Testis (tissue), 3 donors: Measurements from ENCODE around the gene ATF5. TPM values are rescaled to one million over a fixed set of nuclear protein-coding genes. Genes with fewer than 3 reads are reported as not detected.

Source experiments
- DNase-seq: peaks from one replicate; pipeline ENCODE4 v3.0.0-alpha.2; 2019
- H3K27ac ChIP-seq, 2 donors: fragments of 200-600 bp; sonication (generic); one replicate each; pipeline ENCODE4 v1.5.1; 2019
- H3K27me3 ChIP-seq: fragments of 200-600 bp; sonication (generic); one replicate; pipeline ENCODE4 v1.5.1; 2019
- H3K36me3 ChIP-seq: fragments of 200-600 bp; sonication (generic); one replicate; pipeline ENCODE4 v1.5.1; 2017; ENCODE audit warnings: low read depth; ENCODE audit errors: missing control alignments
- H3K4me1 ChIP-seq: fragments of 200-600 bp; sonication (generic); one replicate; pipeline ENCODE4 v1.5.1; 2019
- H3K4me3 ChIP-seq, 2 donors: fragments of 200-600 bp; sonication (generic); one replicate each; pipeline ENCODE4 v1.5.1; 2017 to 2019
- H3K9me3 ChIP-seq: fragments of 200-600 bp; sonication (generic); one replicate; pipeline ENCODE4 v1.5.1; 2017
- POLR2A ChIP-seq: fragments of 450-650 bp; IDR thresholded peaks from one replicate; pipeline ENCODE4 v1.6.1; 2017; ENCODE audit warnings: antibody characterized with exemption, mild to moderate bottlenecking, moderate library complexity
- WGBS, 2 donors: methylation state at CpG; one replicate each; pipeline ENCODE4 v1.1.5; 2018; 5-methylcytosine and 5-hydroxymethylcytosine counted together
- intact Hi-C: fragments of 100-400 bp; cut with DNase I; formaldehyde crosslinking; loops from one replicate; pipeline ENCODE4 v1.15.1; 2023; ENCODE audit warnings: low total_unique reads
- polyA plus RNA-seq: library from polyadenylated mRNA; stranded (reverse); fragments of 350-450 nt; fragmentation: Illumina TruSeq; extraction: RNeasy Lipid Tissue Mini Kit (QIAGEN cat#74804); gene quantifications from one replicate; pipeline ENCODE4 v1.2.3, GENCODE V29; 2014; ENCODE audit warnings: low read depth, low replicate concordance; ENCODE audit not compliant: insufficient read depth
- total RNA-seq, 2 donors: library from RNA; depleted of rRNA; stranded (reverse); fragments of >200 nt; gene quantifications; one replicate each; pipeline ENCODE4 v1.2.3, GENCODE V29; 2016
- TF ChIP-seq, protein P1 (sequence below), 3 experiments: fragments of 450-650 bp in 2 of 3; fragments of 200-600 bp in 1 of 3; sonication (generic) in 1 of 3; IDR thresholded peaks; one replicate each; pipeline ENCODE4 v1.5.1; 2016 to 2019; ENCODE audit warnings: antibody characterized with exemption in 3 of 3, mild to moderate bottlenecking in 2 of 3, moderate library complexity in 1 of 3

Gene ATF5
- total and polyA plus RNA-seq, 3 donors from 2014 or later: 31.3 to 64.5 (median 38.5) TPM

DNA sequence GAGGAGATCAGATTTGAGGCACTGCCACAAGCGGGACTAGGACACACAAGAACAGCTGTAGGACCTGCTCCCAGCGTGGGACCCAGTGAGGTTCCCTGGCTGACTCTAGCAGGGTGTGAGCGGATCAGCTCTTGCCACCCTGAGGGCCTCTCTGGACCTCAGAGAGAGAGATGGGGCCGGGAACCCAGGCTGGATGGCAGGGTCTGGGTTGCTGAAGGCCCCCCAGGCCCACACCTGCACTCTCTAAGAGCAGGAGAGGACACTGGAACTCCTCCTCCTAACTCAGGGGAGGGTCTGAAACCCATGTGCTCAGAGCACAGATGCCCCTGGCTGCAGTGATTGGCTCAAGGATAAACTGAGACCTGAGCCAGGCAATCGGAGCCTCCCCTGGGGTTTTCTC, 18.8 kb upstream of the ATF5 start:
- H3K4me3 ChIP-seq: no peak overlapping the region
- no peaks in the 10 kb centered on the region for H3K9me3 ChIP-seq
- intact Hi-C loops: no loop called here
- whole genome bisulfite sequencing, 2 donors: 80 to 90% methylated on average over 2 to 5 of the region's 5 CpGs
- no peak overlapping the region for H3K27ac ChIP-seq
- no peak for DNase-seq
- H3K36me3 ChIP-seq: no peaks in the 10 kb centered on the region
- TF ChIP-seq POLR2A: no peak
- TF ChIP-seq, protein P1, sequence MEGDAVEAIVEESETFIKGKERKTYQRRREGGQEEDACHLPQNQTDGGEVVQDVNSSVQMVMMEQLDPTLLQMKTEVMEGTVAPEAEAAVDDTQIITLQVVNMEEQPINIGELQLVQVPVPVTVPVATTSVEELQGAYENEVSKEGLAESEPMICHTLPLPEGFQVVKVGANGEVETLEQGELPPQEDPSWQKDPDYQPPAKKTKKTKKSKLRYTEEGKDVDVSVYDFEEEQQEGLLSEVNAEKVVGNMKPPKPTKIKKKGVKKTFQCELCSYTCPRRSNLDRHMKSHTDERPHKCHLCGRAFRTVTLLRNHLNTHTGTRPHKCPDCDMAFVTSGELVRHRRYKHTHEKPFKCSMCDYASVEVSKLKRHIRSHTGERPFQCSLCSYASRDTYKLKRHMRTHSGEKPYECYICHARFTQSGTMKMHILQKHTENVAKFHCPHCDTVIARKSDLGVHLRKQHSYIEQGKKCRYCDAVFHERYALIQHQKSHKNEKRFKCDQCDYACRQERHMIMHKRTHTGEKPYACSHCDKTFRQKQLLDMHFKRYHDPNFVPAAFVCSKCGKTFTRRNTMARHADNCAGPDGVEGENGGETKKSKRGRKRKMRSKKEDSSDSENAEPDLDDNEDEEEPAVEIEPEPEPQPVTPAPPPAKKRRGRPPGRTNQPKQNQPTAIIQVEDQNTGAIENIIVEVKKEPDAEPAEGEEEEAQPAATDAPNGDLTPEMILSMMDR (IDR thresholded peaks at IDR 0.05): no peak
- no peaks in the 10 kb centered on the region for H3K27me3 ChIP-seq
- peaks cover 30% of the 10 kb centered on the region for H3K4me1 ChIP-seq

DNA sequence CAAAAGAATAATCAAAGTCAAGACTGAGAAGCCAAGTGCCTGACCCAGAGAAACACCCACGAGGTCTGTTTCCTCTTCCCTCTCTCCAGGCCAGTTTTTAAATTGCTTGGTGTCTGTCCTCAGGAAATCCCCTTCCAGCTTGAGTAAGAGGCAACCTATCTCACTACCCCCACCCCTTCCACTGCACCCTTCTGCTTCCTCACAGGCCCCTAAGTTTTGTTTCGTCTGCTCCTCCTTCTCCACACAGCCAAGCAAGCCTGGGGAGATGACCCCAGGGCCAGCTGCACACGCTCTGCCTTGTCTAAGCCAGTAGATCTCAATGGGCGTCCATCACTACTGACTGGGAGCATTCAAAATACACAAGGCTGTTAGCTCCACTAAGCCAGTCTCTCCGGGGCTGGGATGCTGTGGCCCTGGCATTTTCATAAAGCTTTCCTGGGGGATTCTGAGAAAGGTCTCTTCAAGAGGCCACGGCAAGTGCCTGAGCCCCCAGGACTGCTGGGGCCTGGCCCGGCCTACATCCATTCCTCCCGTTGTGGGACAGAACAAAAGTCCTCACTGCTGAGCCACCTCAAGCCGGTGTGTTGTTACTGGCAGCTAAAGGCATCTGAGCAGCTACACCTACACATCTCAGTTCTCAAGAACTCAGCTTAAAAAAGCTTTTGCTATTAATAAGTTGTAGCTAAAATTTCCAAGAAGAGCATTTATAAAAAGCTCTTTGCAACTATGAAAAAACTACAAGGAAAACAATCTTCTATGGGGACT, 17.4 kb upstream of the ATF5 start:
- DNase-seq: no peak
- Histone ChIP-seq H3K36me3 (no peaks in the 10 kb centered on the region), H3K27me3 (no peaks in the 10 kb centered on the region), H3K9me3 (no peaks in the 10 kb centered on the region), H3K4me3 (no peak overlapping the region), H3K27ac (peak overlapping the region in 1 of 2 donors; percentile 44), H3K4me1 (peaks cover 30% of the 10 kb centered on the region)
- 51 to 63% methylated on average over 9 of the region's 9 CpGs for WGBS, 2 donors
- TF ChIP-seq, protein P1 (IDR thresholded peaks at IDR 0.05): no peak
- no peak for TF ChIP-seq POLR2A
- intact Hi-C loops: no loop called here

DNA sequence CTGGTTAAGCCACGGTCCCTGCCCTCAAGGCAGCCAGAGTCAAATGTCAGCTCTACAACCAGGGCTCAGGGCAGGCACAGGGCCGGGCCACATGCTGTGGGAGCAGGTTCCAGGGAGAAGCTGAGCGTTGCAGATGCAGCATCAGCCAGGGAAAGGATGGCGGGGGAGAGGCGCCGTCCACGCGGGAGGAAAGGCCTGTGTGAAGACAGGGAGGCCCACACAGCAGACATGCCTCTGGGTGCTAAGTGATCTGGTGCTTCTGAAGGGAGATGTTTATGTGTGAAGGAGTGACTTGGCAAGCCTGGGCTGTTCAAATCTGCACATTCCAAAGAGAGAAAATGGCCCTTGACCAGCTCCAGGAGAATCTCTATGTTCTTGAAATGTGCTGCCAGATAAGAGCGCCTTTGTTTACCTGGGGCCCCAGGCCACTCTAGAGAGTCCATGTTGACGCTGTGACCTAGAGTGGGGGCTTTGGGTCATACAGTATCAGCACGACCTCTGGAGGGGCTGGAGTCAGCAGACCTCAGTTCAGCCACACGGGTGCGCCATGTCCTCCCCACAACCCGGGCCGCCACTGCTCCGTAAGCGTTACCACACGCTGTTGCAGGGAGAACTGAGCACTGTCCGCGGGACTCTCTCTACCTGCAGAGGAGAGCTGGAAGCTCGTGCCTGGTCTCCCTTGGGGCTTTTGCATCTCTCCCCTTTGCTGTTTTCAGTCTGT, 15.9 kb upstream of the ATF5 start:
- 53 to 68% methylated on average over 14 to 21 of the region's 21 CpGs for WGBS, 2 donors
- intact Hi-C loops: no loop called here
- Histone ChIP-seq H3K9me3 (no peaks in the 10 kb centered on the region), H3K27me3 (no peaks in the 10 kb centered on the region), H3K4me3 (no peak overlapping the region), H3K27ac (peak overlapping the region; percentile 21 to 39), H3K4me1 (peaks cover 30% of the 10 kb centered on the region), H3K36me3 (no peaks in the 10 kb centered on the region)
- DNase-seq: peak; percentile 62
- TF ChIP-seq, protein P1 (IDR thresholded peaks at IDR 0.05): no peak
- no peak for TF ChIP-seq POLR2A

DNA sequence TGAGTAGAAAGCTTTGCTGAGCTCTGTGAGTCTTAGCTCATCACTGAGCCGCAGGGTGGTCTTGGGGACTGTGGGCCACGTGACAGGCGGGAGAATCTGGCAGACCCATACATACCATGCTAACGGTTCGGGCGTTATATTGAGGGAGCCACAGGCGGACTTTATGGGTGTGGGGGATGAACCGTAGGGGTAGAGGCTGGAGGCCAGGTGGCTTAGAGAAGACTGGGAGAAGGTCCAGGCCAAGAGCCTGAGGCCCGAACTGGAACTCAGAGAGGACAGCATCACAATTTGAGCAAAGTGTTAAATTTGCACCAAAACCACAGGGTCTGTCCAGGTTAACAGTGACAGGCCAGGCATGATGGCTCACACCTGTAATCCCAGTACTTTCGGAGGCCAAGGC, 15.3 kb upstream of the ATF5 start:
- TF ChIP-seq, protein P1 (IDR thresholded peaks at IDR 0.05): no peak
- TF ChIP-seq POLR2A: no peak
- intact Hi-C loops: no loop called here
- no peak overlapping the region for H3K4me3 ChIP-seq
- peaks cover 30% of the 10 kb centered on the region for H3K4me1 ChIP-seq
- H3K27me3 ChIP-seq: no peaks in the 10 kb centered on the region
- no peak for DNase-seq
- H3K36me3 ChIP-seq: no peaks in the 10 kb centered on the region
- no peaks in the 10 kb centered on the region for H3K9me3 ChIP-seq
- peak overlapping the region in 1 of 2 donors; percentile 39 for H3K27ac ChIP-seq
- 76 to 86% methylated on average over 10 of the region's 10 CpGs for WGBS, 2 donors
